HG02885 (cell line): ENCODE data around the gene ENTPD6.

ENCODE experiments used
- ATAC-seq: cut with Tn5 transposase; IDR thresholded peaks from one replicate; pipeline ENCODE4 v1.9.1; 2021; ENCODE audit warnings: mild to moderate bottlenecking; ENCODE audit not compliant: unreplicated experiment, poor library complexity

Gene ENTPD6

DNA sequence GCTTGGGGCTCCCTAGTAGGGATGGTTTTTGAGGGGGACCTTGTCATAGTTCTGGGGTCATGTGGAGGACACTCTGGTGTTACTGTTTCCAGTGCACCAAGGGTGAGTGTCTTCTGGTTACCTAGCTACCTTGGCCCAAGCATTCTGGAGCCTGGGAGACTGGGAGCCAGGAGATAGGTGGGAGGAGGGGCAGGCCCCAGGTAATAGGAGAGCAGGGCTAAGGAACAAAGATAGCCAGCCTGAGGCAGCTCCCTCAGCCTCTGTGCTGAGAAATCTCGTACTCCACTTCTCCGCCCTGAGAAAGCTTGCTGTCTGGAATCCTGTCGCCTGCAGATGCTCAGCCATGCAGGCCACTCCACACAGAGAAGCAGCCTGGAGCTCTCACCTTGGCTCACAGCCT is 8.3 kb upstream of the ENTPD6 start:
- ATAC-seq = no peak

DNA sequence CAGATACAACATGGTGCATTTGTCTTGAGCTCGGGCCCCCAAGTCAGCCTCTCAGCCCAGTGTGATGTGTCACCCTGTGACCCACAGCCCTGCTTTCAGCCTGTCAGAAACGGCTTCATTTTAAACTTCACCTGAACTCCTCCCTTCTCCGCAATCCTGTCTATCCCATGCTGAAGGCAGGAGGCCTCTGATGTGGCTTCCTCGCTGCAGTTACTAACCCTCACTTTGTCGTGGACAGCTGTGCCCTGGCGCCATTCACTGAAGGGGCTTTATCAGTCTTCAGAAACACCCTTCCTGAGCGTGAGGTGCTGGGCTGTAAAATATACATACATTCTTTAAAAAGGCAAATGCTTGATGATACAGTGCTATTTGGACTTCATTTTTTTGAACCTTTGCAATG is 7.9 kb upstream of the ENTPD6 start:
- no peak for ATAC-seq

DNA sequence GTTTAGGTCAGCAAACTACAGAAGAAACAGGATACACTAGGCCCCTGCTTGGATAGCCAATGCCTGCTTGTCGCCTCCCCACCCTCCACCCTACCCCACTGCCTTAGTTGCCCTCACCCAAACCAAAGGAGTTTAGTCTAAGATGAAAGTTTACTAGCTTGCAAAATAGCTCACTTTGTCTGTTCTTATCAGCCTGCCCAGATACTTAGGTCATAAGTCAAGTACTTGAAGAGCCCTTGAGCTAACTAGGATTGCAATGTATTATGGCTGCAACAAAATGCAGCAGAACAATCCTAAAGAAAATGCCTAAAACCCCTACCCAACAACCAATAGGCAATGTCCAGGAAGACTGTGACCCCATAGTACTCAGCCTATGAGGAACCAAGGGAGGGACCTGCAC is 7.3 kb upstream of the ENTPD6 start:
- no peak for ATAC-seq

DNA sequence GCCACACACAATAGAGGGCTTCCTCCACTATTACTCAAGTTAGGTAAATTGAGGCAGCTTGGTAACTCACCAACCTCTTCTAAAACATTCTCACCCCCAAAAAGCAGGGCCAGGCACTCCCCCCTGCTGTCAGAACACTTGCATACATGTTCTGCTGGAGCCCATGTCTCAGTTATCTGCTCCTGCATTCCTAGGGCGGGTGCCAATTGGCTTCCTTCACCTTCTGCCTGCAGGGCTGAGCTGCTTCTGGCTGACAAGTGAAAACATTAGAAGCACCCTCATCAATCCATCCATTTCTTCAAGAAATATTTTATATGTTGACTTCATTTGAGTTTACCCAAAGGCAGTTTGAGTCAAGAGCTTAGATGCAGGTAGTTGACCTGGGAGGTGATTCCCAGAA is 4.5 kb upstream of the ENTPD6 start:
- ATAC-seq = no peak

DNA sequence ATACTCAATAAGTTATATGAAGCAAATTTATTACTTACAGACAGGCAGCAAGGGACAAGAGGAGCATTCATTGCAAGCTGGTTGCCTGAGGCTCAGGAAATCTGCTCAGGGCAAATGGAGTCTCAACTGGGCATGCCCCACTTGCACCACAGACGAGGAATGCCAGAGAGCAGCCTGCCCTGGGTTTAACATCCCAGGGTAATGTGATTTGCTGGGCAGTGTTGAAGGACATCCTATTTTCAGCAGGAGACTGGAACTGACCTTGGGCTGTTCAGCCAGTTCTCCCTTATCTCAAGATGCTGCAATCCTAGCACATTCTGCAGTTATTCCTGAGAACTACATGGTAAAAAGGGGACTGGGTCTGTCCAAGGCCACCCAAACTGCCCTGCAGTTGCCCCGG is 3.8 kb upstream of the ENTPD6 start:
- ATAC-seq = no peak

DNA sequence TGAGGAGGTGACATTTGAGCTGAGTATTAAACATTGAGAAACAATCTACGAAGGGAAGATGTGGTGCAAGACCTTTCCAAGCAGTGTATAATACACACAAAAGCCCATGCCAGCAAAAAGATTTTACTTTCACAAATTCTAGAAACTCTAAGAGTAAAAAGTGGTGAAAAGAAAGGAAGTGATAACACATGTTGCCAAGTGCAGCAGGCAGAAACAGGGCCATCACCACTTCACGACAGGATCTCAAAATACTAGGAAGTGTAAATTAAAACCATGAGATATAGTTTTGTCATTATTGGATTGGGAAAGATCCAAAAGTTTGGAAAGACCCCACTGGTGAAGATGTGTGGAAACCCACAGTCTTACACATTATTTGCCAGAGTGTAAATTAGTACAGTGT is 1.7 kb upstream of the ENTPD6 start:
- no peak for ATAC-seq

DNA sequence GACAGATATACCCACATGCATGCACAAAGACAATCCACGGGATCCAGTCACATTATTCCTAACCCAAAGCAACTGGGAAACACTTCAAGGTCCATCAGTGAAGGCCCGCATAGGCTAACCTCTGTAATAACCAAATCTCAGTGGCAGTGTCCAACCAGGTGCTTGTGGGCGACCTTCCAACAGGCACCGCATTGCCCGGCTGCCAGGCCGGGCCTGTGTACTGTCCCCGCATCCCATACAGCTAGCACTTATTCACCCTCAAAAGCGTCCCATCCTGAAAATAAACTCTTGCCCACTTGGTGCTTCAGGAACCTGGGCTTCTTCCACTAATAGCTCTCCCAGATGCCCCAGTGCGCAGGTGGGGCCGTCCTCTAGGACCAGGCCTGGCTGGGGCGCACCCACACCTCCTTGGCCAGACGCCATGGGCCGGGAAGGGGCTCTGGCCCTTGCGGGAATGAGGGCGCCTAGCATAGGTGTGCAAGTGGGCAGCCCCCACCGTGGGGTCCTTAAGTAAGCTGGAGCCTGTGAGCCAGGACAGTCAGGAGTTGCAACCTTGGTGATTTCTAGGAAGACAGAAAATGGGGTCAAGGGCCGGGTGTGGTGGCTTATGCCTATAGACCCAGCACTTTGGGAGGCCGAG is 1.1 kb upstream of the ENTPD6 start:
- ATAC-seq = no peak

DNA sequence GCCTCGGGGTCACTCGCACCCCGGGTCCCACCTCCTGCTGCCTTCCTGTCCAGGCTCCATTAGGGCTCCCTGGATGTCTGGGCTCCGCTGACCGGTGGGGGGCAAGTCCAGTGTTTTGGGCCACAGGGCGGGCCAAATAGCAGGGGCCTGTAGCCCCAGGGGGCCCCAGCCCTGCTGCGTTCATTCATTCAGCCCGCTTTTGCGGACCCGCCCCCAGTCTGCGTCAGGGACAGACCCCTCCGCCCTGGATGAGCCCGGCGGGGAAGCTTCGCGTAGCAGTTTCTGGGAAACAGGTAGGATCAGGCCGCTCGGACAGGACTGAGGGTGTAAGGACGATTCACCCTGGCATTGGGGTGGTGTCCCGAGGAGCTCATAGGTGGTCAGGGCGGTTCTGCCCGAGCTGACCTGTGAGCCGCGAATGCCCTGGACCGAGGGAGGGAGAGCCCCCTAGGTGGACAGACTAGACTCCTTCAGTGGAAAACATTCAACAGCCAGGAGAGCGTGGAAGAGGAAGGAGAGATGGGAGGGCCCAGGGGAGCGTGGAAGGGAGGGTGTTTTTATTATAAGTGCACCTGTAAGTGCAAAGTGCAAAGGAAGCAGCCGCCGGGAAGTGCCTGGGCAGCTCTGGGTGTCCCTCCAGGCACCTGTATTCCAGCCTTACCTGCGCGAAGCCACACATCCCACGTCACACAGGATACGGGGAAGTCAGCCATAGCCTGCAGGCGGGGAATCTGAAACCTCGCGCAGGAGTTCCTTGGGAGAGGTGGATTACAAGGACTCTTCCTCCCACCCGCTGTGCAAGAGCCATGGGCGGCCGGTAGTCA is 662 bp downstream of the ENTPD6 start:
- ATAC-seq = peak; percentile 32

DNA sequence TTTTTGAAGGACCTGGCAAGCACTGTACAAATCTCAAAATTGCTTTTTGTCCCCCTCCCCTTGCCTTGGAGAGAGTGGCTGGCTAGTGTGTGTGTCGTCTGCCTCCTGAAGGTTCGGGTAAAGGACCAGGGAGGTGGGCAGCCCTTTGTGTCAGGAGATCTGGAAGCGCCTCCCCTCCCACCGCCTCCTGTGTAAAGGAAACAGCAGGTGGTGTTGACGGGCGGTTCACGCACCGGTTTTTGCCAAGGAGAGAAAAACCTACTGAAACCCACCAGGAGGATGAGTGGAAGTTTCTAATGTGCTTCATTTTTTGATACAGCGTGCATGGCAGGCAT is 1.2 kb downstream of the ENTPD6 start:
- no peak for ATAC-seq

DNA sequence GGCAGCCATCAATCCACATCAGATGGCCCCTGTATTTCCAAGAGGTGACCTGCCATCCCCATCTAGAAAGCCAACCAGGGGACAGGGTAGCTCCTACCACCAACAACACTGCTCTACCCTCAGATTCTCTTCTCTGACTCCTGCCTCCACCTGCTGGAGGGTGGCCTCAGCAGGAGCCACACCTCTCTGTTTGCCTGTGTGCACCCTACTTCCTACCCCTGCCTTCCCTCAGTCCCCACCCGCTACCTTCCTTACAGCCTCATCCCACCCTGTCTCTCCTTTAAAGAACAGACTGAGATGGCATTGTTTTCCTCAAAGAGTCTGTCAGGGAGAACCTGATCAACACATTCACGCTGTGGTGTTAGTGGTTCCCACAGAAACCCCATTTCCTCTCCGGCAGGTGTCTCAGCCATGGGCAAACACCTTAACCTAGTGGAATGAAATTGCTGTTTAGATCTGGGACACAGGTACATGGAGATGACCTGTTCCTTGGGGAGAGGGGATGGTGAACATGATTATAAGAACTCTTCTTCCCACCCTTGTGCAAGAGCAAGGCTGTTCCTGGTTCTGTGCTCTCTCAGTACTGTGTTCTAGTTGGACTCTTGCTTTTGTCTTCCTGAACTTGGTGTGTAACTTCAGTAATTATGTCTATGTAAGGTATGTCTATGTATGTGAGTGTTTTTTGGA is 1.8 kb downstream of the ENTPD6 start:
- ATAC-seq = no peak

DNA sequence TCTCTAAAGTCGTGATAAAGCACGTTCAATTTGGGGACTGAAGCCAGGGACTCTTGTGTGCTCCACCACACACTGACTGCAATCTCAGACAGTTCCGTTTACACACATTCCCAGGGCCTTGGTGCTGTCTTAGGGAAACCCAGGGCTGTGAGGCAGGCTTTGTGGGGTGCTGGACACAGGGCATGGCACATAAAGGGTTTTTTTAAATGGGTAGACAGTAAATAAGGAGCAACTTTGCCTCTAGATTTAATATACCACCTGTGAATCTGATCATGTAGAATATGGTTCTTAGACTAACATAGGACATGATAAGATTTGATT is 2.3 kb downstream of the ENTPD6 start:
- no peak for ATAC-seq

DNA sequence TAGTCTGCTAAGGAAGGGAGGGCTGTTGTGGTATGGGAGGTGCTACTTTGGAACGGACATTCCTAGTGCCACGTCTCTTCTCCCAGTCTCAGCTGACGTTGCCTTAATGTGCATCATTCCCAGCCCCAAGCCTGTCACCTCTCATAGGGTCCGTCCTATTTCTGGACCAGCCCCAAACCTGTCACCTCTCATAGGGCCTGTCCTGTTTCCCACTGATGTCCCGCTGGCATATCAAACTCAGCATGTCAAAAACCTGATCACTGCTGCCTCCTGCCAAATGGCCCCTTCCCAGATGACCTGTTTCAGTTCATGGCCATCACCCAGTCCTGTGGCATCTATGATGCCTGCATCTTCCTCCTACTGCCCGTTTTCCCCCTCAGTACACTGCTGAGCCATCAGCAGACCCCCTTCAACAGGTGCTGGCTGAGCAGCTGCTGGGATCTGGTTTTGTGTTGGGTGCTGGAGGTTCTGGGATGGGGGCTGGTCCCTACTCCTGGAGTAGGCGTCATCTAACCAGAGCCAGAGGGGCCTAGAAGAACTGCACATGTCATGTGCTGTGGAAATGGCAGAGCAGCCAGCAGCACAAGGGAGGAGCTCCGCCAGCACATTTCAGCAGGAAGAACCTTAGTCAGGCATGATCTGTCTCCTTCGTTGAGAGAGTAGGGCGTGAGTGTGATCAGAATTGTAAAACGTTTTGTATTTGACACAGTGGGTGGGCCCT is 3.3 kb downstream of the ENTPD6 start:
- ATAC-seq = no peak

DNA sequence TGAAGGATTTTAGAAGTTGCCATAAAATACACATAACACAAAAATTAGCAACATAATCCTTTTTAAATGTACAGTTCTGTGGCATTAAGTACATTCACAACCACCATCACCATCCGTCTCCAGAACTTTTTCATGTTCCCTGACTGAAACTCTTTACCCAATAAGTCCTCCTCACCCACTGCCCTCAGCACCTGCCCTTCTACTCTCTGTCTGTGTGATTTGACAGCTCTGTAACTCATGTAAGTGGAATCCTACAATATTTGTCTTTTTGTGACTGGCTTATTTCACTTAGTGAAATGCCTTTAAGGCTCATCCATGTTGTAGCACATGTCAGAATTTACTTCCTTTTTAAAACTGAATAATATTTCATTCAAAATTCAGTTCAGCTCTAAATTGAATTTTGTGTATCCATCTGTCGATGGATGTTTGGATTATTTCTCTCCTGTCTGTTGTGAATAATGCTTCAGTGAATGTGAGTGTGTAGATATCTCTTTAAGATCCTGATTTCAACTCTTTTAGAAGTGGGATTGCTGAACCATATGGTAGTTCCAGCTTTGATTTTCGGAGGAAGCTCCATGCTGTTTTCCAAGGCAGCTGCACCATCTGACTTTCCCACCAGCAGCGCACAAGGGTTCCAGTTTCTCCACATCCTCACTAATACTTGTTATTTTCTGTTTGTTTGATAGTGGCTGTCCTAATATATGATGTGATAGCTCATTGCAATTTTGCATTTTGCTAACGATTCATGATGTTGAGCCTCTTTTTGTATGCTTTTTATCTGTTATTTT is 4.2 kb downstream of the ENTPD6 start:
- ATAC-seq = no peak

DNA sequence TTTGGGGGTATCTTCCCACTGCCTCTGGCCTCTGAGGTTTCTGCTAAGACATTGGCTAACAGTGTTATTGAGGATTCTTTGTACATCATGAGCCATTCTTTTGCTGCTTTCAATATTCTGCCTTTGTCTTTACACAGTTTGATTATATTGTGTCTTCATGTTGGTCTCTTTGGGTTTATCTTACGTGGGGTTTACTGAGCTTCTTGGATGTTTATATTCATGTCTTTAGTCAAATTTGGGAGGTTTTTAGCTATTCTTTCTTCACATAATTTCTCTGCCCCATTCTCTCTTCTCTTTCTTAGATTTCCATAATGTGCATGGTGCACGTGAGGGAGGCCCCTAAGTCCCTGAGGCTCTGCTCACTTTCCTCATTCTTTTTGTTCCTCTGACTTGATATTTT is 7.6 kb downstream of the ENTPD6 start:
- no peak for ATAC-seq

DNA sequence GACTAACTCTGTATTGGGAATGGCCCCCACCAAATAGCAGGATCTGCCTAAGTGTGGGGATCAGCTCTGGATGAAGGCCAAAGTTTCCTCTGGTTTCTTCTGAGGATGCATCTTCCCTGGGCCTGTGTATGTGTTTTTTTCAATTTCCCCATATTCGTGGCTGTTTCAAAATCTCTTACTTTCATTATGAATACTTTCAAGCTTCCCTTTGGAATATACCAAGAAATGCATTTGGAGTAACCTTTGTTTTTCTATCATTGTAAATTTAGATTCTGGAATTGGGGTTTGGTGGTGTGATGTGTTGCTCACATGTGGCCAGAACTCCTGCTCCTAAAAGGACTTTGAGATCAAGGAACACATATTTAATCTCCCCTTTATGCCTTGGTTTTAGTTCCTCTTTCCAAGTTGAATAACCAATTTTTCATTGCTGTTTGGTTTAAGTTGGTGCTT is 8.4 kb downstream of the ENTPD6 start:
- ATAC-seq = no peak

DNA sequence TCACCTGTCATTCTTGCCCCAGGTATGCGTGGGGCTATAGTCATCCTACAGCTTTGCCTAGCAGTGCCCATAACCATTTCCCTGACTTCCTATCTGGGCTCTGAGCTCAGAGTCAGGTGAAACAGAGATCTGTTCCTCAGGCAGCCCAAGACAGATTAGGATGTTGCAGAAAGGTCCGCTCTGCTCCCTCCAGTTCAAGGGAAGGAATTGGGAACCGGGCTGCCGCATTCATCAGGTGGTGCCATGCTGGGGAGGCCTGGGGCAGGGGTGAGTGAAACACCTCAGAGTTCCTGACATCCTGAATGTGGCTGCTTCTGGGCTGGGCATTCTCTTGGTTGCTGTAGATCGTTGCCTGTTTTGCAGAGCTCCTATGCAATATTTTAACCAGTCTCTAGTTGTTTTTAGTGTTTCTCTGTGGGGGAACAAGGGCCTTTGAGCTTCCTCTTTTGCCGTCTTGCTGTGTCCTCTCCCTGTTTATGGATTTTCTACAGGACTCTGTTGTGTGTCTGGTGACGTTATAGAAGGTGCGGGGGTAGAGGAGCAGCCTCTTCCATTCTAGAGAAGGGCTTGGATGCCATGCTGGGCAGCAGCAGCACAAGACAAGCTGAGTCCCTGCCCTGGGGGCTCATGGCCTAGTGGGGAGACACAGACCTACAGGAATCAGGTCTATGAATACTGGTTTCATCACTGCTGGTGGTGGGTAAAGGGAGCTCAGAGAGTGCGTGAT is 9.2 kb downstream of the ENTPD6 start:
- no peak for ATAC-seq

DNA sequence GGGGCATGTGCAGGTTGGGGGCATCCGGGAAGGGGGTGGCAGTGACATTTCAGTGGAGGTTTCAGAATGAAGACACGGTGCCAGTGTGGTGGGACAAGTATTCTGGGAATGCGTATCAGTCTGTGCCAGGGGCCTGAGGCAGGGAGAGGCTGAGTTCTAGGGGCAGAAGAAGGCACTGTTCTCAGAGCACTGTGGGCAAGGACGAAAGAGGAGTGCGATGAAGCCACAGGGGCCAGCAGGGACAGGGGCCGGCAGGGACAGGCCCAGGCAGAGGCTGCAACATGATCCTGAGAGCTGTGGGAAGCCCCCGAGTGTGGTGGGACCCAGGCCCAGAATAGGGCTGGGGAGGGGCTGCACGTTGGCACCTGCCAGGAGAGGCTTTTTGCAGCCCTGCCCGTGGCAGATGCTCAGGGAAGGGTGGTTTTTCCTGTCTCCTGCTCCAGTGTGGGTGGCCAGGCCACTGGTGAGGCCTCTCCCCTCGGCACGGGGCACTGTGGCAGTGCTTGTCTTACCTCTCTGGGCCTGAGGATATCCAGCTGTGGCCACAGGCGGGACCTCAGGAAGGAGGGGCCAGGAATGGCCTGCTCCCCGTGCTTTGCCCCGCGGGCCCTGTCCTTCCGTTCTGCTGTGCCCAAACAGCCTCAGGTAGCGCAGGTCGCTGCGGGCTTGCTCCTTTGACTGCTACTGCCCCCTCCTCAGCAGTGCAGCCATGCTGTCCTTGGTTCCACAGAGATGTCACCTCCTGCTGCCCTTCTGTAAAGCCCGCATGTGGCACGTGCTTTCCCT is 10.0 kb downstream of the ENTPD6 start:
- no peak for ATAC-seq

DNA sequence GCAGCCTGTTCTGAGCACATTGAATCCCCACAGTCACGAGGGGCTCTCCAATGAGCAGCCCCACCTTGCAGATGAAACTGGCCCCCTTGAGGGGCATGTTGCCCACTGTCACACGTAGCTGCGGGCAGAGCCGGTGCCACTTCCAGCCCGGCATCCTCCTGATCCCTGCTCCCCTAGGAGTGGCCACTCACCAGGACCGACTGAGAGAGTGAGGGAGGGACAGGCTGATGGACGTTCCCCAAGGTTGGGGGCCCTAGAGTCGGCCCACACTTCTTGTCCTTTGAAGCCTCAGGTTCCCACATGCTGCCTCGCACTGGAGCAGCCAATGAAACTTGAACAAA is 10.5 kb downstream of the ENTPD6 start:
- ATAC-seq = no peak

DNA sequence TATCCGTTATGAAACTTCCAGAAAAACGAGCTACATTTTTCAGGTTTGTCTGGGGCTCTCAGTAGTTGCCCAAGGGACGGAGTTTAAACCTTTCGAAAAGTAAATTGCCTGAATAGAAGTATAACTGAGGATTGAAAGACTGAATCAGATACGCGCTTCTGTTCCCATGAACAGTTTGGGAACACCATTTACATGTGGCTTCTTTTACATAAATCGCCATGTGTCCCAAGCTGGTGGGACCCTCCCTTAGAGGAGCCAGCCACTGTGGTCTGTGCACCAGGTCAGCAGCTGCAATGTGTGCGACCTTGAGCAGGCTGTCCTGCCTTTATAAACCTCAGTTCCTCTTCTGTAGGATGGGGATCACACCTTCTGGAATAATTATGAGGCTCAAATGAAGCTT is 11.0 kb downstream of the ENTPD6 start:
- ATAC-seq = no peak
